Fibroblast of gingiva (primary cell): ENCODE data around the gene PRR7.

Experiments used
- DNase-seq: peaks from one replicate; pipeline ENCODE4 v3.0.0-alpha.2; 2011; ENCODE audit warnings: low read depth

The PRR7 gene

DNA sequence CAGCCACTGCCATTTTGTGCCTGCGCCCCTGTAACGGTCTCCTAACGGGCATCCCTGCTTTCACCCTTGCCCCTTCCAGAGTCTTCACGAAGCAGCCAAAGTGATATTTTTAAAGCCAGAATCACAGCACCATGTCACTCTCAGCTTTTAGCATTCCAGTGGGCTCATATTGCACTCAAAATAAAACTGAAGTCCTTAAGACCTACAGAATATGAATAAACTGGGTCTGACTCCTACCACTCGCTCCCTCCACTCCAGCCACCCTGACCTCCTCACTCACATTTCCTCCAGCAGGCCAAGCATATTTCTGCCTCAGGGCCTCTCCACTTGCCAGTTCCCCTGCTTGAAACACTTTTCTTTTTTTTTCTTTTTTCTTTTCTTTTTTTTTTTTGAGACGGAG is 53.2 kb downstream of the PRR7 start:
- no peak for DNase-seq

DNA sequence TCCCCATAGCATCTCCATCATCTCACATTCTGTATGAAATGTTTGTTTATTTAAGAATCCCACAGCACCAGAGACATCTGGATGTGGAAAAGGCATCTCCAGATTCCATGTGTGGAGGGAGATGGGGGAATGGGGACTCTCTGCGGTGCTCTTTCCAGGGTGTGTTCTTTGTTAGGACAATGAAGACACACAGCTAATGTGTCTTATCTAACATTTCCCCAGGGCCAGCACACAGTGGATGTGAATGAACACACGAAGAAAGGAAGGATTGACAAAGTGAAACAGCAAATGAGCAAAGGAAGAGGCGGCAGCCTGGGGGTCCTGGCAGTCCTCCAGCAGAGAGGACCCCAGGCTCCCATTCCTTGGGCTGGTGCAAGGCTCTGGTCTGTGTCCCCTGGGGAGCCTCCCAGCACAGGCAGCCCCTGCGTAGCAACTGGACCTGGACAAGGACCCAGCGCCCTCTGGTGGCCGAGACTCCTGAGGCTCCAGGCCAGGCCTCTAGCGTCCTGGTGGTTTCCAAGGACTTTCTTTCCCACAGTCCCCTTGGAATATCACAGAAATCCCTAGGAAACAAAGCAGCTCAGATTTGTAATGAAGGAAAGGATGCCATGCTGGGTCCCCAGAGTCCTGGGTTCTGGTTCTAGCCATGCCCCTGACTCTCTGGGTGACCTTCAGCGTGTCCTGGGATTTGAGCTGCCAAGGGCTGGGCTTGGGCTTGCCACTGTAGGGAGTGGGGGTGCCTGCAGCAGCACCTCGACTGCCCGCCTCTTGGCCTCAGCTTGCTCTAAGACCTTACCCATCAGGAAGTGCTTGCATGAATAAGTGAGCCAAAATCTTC is 54.3 kb downstream of the PRR7 start:
- DNase-seq = peak; percentile 74

DNA sequence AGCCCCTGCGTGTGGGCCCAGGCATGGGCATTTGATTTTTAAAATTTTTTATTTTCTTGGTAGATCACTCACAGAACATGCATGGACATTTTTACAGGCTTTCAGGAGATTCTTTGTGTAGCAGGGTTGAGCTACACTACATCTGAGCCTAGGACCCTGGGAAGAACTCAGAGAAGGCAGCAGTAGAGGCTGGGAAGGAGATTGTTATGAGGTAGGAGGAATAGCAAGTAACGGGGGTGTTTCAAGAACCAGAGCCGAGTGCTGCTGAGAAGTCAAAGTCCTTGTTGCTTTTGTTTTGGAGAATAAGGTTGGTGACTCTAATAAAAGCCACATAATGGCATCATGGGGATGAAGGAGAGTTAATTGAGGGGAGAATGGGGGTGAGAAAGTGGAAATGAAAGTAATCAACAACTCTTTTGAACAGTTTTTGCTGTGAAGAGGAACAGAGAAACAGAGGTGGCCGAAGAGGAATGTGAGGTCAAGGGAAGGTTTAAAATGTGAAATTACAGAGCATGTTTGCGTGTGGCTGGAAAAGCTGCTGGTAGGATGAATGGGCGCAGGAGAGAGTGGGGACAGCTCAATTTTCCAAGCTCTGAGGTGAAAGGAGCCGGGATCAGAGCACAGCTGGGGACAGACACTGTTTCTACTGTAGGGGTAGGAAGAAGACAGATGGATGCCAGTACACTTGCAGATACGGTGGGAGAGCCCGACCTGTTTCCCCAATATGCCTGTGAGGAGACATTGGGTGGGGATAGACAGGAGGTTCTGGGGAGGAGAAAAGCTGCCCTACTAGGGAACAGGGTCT is 55.5 kb downstream of the PRR7 start:
- DNase-seq = no peak

DNA sequence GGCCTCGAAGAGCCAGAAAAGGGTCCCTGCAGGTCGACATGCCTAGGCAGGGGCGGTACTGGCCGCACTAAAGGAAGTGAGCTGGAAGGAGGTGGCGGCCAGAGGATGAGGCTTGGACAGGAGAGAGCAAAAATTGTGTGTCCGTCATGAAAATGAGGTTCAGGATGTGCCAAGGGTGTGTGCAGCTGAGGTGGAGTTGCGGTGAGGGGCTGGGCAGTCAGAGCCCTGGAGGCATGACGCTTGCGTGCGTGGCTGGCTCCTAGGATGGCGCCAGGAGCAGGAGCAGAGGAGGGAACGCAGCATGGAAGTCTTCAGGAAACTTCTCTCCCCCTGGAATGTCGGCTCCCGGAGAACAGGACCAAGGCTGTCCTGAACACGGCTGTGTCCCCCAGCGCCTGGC is 56.3 kb downstream of the PRR7 start:
- DNase-seq = no peak

DNA sequence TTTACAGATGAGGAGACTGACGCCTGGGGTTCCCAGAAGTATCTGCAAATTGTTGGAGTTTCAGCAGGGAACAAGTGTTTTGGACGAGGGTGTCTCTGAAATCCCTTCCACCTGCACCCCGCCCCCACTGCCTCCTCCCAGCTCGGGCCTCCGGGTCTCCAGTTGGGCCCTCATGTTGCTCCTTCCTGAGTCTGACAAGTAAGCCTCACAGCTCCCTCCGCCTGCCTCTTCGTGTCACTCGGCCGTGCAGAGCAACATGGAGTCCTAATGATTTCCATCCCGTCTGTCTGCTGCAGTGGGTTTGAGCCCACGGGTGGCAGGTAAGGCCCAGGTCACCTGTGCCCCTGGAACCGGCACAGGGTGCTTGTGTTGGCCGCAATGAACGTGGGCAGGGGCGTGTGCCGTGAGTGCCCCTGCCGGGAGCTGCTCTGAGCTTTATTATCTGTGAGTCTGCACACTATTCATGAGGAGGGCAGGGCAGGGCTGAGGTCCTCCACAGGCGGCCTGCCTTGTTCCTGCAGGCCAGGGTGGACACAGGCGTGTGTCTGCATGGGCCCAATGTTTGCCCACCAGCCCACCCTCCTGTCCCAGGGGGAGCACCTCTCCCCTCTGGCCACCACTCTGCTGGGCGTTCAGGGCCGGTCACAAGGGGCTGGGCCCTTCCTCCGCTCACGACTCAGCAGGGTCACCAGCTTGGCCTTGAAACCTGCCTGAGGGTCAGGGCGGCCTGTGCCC is 56.9 kb downstream of the PRR7 start:
- DNase-seq = no peak

DNA sequence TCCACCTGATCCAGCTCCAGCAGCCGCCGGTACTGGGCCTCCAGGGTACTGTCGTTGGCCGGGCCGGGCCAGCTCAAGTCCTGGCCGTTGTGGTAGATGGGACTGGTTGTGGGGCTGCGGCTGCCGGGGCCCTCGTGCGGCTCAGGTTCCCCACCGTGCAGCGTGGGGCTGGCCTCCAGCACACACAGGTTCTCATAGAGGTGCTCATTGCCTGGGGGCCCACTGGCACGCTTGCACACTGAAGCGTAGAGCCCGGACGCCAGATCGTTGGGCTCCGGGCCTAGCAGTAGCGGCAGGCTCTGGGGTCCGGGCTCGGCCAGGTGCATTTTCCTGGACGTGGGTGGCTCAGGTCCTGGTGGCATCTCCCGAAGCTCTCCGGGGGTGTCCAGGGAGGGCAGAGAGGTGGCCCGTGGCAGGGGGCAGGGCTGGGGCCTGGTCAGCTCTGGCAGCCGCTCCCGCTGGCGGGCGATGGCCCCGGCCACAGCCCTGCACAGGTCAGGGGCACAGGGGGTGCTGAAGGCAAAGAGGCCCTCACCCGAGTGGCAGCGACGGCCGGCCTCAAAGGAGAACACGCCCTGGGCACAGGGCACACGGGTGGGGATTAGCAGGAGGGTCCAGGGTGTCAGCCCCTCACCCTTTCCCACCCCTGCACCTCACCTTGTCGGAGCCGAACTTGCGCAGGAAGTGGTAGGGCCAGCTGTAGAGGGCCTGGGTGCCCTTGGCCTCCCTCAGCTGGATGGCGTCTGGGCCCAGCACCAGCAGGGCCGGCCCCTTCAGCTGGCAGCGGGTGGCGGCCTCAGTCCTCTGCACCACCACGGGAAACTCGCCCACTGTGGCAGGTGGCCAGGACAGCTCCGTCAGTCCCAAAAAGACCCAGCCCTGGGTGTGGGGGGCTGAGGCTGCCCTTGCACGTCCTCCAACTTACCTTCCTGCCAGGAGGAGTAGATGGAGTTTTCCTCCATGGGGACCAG is 57.8 kb downstream of the PRR7 start:
- DNase-seq = no peak

DNA sequence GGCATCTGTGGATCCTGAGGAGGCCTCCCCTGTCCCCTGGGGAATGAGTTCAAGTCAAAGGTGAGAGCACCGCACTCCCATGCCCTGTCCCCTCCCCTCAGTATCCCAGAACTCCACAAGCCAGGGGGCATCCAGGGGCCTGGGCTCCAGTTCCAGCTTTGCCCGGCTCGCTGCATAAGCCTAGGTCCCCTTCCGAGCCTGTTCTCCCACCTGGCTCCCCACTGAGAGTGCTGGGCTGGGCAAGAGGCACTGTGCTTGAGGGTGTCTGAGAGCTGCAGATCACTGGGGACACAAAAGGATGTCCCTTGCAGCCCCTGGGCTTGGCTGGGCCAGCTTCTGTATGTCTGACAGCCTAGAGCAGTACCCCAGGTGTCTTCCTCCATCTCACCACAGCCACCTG is 58.5 kb downstream of the PRR7 start:
- DNase-seq = no peak
